GM12878 (cell line): ENCODE measurements around the gene PI16. TPM values are rescaled to one million over a fixed set of nuclear protein-coding genes. Genes with fewer than 3 reads are reported as not detected.

Experiments
- ATF7 ChIP-seq: fragments of 450-650 bp; IDR thresholded peaks from 2 replicates; pipeline ENCODE4 v1.6.1; 2016; ENCODE audit warnings: low read depth, mild to moderate bottlenecking
- BHLHE40 ChIP-seq, 2 experiments: fragments of 450-650 bp in 1 of 2; IDR thresholded peaks; 2 replicates each; pipeline ENCODE4 v1.6.1; 2011 to 2017; ENCODE audit warnings: low read depth in 2 of 2, borderline replicate concordance in 1 of 2, improper control_type of control experiment in 1 of 2, low read length in 1 of 2, mild to moderate bottlenecking in 1 of 2
- CHD2 ChIP-seq: IDR thresholded peaks from 2 replicates; pipeline ENCODE4 v1.6.1; 2011; ENCODE audit warnings: low read depth, low read length, improper control_type of control experiment, borderline replicate concordance
- DPF2 ChIP-seq: fragments of 450-650 bp; IDR thresholded peaks from 2 replicates; pipeline ENCODE4 v1.6.1; 2017; ENCODE audit warnings: mild to moderate bottlenecking
- HDGF ChIP-seq: fragments of 450-650 bp; IDR thresholded peaks from 2 replicates; pipeline ENCODE4 v1.6.1; 2016; ENCODE audit warnings: antibody characterized with exemption
- MEF2B ChIP-seq: fragments of 450-650 bp; IDR thresholded peaks from 2 replicates; pipeline ENCODE4 v1.6.1; 2018; ENCODE audit warnings: mild to moderate bottlenecking, moderate library complexity; ENCODE audit not compliant: partially characterized antibody, poor library complexity, severe bottlenecking
- NBN ChIP-seq: fragments of 450-650 bp; IDR thresholded peaks from 2 replicates; pipeline ENCODE4 v1.6.1; 2016
- PAX5 ChIP-seq: IDR thresholded peaks from 2 replicates; pipeline ENCODE4 v1.6.1; 2011; ENCODE audit warnings: low read depth, low read length, borderline replicate concordance
- POLR2A ChIP-seq: IDR thresholded peaks from 2 replicates; pipeline ENCODE4 v1.6.1; 2011; ENCODE audit warnings: low read depth, mild to moderate bottlenecking, low read length
- POLR2AphosphoS5 ChIP-seq: IDR thresholded peaks from 2 replicates; pipeline ENCODE4 v1.6.1; 2011; ENCODE audit warnings: mild to moderate bottlenecking, low read length, inconsistent platforms
- SMAD5 ChIP-seq: IDR thresholded peaks from 2 replicates; pipeline ENCODE4 v1.6.1; 2016; ENCODE audit warnings: antibody characterized with exemption, low read depth
- SREBF2 ChIP-seq: IDR thresholded peaks from 2 replicates; pipeline ENCODE4 v1.6.1; 2012; ENCODE audit warnings: mild to moderate bottlenecking, low read length
- TCF12 ChIP-seq: IDR thresholded peaks from 2 replicates; pipeline ENCODE4 v1.6.1; 2011; ENCODE audit warnings: low read depth, mild to moderate bottlenecking, low read length
- WRNIP1 ChIP-seq: IDR thresholded peaks from 2 replicates; pipeline ENCODE4 v1.6.1; 2011; ENCODE audit warnings: low read depth, low read length, improper control_type of control experiment, borderline replicate concordance
- YY1 ChIP-seq: IDR thresholded peaks from 2 replicates; pipeline ENCODE4 v1.6.1; 2011; ENCODE audit warnings: low read depth, mild to moderate bottlenecking, low read length
- polyA plus RNA-seq, 11 experiments: library from polyadenylated mRNA; depleted of rRNA in 4 of 11; unstranded in 6 of 11; stranded (reverse) in 5 of 11; fragments of >200 nt; fragmentation: Nextera tagmentation in 4 of 11; fragmentation: Illumina TruSeq in 1 of 11; extraction: Ambion mirVana in 4 of 11; extraction: Trizol in 1 of 11; gene quantifications; 1 replicate in 1 of 11; 2 replicates in 10 of 11; pipeline versions ENCODE4 v1.2.1 to v1.2.3, GENCODE V29; 2011 to 2016; ENCODE audit warnings: inconsistent platforms in 2 of 11, missing spikeins in 2 of 11, low read depth in 1 of 11
- total RNA-seq, 4 experiments: library from RNA; depleted of rRNA in 3 of 4; stranded (reverse); fragments of >200 nt in 3 of 4; fragmentation: Illumina TruSeq in 1 of 4; extraction: Trizol in 1 of 4; gene quantifications; 2 replicates each; pipeline versions ENCODE4 v1.2.1 to v1.2.3, GENCODE V29; 2013 to 2021
- TF ChIP-seq, protein P1 (sequence below): fragments of 450-650 bp; IDR thresholded peaks from 2 replicates; pipeline ENCODE4 v1.6.1; 2016; ENCODE audit warnings: mild to moderate bottlenecking
- TF ChIP-seq, protein P2 (sequence below): fragments of 450-650 bp; IDR thresholded peaks from 2 replicates; pipeline ENCODE4 v1.6.1; 2018; ENCODE audit warnings: mild to moderate bottlenecking, low read depth, moderate library complexity; ENCODE audit not compliant: partially characterized antibody

Gene PI16
- total and polyA plus RNA-seq, 10 of the 15 experiments (the other 5 are each of a cell fraction or from before 2014, with no cell fraction given), result 0.08 to 0.12 TPM; not detected in 8

- TF ChIP-seq BHLHE40 (IDR thresholded peaks at IDR 0.05; ENCODE audit: borderline replicate concordance in 1 of 2, low read depth in 2 of 2, low read length in 1 of 2) (peak in 1 of 2 experiments; percentile 19; a peak in 1 of 4 replicates), DPF2 (no peak), TCF12 (0 out of 2 replicates have a peak, but pooled peaks have one; percentile 43), CHD2 (peak; percentile 90), POLR2A (peak; percentile 17; the same call in 1 of the 2 replicates), PAX5 (0 out of 2 replicates have a peak, but pooled peaks have one; percentile 5), SMAD5 (no peak), MEF2B (peak; percentile 12), ATF7 (peak; percentile 65), SREBF2 (no peak), WRNIP1 (peak; percentile 22; the same call in 1 of the 2 replicates), YY1 (peak; percentile 64; the same call in 1 of the 2 replicates), HDGF (0 out of 2 replicates have a peak, but pooled peaks have one; percentile 42), NBN (peak; percentile 63; the same call in 1 of the 2 replicates), POLR2AphosphoS5 (peak; percentile 67; the same call in 1 of the 2 replicates)
- TF ChIP-seq, protein P1, sequence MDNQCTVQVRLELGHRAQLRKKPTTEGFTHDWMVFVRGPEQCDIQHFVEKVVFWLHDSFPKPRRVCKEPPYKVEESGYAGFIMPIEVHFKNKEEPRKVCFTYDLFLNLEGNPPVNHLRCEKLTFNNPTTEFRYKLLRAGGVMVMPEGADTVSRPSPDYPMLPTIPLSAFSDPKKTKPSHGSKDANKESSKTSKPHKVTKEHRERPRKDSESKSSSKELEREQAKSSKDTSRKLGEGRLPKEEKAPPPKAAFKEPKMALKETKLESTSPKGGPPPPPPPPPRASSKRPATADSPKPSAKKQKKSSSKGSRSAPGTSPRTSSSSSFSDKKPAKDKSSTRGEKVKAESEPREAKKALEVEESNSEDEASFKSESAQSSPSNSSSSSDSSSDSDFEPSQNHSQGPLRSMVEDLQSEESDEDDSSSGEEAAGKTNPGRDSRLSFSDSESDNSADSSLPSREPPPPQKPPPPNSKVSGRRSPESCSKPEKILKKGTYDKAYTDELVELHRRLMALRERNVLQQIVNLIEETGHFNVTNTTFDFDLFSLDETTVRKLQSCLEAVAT, result peak; percentile 56; the same call in 1 of the 2 replicates
- TF ChIP-seq, protein P2, sequence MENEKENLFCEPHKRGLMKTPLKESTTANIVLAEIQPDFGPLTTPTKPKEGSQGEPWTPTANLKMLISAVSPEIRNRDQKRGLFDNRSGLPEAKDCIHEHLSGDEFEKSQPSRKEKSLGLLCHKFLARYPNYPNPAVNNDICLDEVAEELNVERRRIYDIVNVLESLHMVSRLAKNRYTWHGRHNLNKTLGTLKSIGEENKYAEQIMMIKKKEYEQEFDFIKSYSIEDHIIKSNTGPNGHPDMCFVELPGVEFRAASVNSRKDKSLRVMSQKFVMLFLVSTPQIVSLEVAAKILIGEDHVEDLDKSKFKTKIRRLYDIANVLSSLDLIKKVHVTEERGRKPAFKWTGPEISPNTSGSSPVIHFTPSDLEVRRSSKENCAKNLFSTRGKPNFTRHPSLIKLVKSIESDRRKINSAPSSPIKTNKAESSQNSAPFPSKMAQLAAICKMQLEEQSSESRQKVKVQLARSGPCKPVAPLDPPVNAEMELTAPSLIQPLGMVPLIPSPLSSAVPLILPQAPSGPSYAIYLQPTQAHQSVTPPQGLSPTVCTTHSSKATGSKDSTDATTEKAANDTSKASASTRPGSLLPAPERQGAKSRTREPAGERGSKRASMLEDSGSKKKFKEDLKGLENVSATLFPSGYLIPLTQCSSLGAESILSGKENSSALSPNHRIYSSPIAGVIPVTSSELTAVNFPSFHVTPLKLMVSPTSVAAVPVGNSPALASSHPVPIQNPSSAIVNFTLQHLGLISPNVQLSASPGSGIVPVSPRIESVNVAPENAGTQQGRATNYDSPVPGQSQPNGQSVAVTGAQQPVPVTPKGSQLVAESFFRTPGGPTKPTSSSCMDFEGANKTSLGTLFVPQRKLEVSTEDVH, result no peak
Measured at GRCh38 chr6:36984581-36985416, 30.3 kb downstream of the PI16 start (continued).
